ENCODE results near the gene SMC2.

The SMC2 gene

GRCh38 chr9:104107799-104108198 is 13.7 kb downstream of the SMC2 start:
- DNase-seq = no peak

GRCh38 chr9:104108315-104108714 is 14.2 kb downstream of the SMC2 start:
- no peak for DNase-seq

- no peak for DNase-seq
Measured at GRCh38 chr9:104110509-104110908, 16.4 kb downstream of the SMC2 start.

- DNase-seq = no peak
Measured at GRCh38 chr9:104118916-104119315, 24.8 kb downstream of the SMC2 start.

GRCh38 chr9:104121022-104121421 is 26.9 kb downstream of the SMC2 start:
- DNase-seq = no peak

GRCh38 chr9:104138243-104138868 is 44.2 kb downstream of the SMC2 start:
- no peak for DNase-seq

GRCh38 chr9:104142799-104143549 is 48.9 kb downstream of the SMC2 start:
- DNase-seq = no peak

GRCh38 chr9:104143550-104143910 is 49.4 kb downstream of the SMC2 start:
- DNase-seq = no peak

- no peak for DNase-seq
Measured at GRCh38 chr9:104144336-104144735, 50.2 kb downstream of the SMC2 start.

GRCh38 chr9:104173067-104173466 is 79.0 kb downstream of the SMC2 start:
- no peak for DNase-seq

- DNase-seq = no peak
Measured at GRCh38 chr9:104177003-104177611, 83.0 kb downstream of the SMC2 start.

- DNase-seq = no peak
Measured at GRCh38 chr9:104177676-104178075, 83.6 kb downstream of the SMC2 start.

Measured in activated T-cell treated with anti-CD3 and anti-CD28 coated beads, Interleukin-2, amount 50 U/mL, for 1 hour (primary cell).